ENCODE data around the gene PPP2R3C.
"Not testable (repeated sequence)": the region's sequence is repeated elsewhere in the genome, so short reads cannot be mapped to it uniquely, and the experiment has no call there.

PPP2R3C gene

GRCh38 chr14:35051796-35052195 is 70.0 kb downstream of the PPP2R3C start:
- DNase-seq (ENCODE audit: low spot score) = no peak

- no peak for DNase-seq (ENCODE audit: low spot score)
Observed at GRCh38 chr14:35050652-35051051, 71.1 kb downstream of the PPP2R3C start.

DNA sequence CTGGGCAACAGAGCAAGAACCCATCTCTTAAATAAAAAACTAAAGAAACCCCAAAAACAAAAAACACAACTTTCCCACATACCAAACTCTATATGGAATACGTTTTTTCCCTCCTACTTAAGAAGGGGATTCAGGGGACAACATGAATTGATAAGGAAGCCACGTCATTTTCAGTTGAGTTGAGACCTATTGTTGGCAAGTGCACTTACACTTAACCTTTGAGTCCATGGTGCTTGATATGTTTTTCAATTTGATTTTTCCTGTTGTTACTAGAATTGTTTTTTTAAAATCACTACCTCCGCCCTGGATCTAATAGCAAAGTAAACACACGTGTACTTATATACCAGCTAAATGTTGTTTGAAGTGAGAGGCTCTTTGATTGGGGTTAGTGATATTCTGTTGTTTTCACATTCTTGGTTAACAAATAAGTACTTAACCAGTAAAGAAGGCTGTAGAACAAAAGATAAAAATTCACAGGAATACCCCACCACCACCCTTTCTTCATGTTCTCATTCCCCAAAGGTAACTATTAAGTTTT is 73.7 kb downstream of the PPP2R3C start:
- no peak for DNase-seq (ENCODE audit: low spot score)

GRCh38 chr14:35046751-35047536 is 74.8 kb downstream of the PPP2R3C start:
- DNase-seq (ENCODE audit: low spot score) = peak; percentile 45

- DNase-seq (ENCODE audit: low spot score) = peak; percentile 94
Observed at GRCh38 chr14:35046048-35046750, 75.6 kb downstream of the PPP2R3C start, which contains the start of gene FAM177A1. Gene FAM177A1 (plus strand): TSS chr14:35046272. CDS start chr14:35046464, 192 bp downstream.

DNA sequence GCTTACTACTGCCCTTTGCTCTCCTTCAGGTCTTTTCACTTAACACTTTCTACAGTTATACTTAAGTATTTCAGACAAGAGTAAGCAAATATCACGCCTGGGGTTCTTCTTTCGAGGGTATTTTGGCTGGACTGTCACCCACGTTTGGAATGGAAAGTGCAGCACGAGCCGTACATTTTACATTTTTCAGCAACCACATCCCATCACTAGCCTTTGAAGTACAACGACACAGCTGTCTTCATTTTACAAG is 76.1 kb downstream of the PPP2R3C start:
- DNase-seq (ENCODE audit: low spot score) = no peak

DNA sequence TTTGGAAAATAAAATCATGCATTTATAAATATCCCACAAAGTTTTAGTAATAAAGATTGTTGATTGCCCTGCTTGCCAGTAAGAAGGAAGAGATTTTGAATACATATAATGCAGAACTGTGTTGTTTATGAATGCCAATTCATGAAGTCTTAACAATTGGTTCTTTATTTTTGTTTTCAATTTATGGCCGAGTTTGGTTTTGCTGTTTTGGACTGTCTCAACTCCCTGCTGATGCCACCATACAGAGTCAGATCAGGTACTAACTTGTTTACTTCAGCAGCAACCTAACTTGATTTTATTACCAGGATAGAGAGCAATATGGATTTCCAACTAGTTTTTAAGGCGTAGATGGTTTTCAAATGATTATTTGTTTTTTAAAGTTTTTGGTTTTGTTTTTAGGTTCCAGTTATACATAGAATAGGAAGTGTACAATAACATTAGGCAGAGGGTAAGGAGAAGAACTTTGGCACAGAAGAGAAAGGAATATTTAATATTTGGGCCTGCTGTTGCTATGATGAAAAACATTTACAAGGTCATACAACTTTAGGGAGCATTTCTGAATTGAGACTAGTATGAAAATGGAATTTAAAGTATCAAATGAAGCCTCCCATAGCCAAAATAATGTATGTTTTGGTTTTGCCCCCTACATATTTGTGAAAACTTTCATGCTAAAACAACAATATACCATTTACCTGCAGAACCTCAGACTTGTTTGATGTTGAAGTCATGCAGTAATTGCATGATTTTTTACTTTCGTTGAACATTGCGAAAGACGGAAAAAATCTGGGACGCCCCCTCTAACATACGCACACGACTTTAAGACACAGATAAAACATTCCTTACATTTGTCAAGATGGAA is 76.6 kb downstream of the PPP2R3C start:
- DNase-seq (ENCODE audit: low spot score) = peak; percentile 6

GRCh38 chr14:35043046-35043445 is 78.7 kb downstream of the PPP2R3C start:
- DNase-seq (ENCODE audit: low spot score) = no peak

GRCh38 chr14:35042632-35043031 is 79.2 kb downstream of the PPP2R3C start:
- DNase-seq (ENCODE audit: low spot score) = no peak

GRCh38 chr14:35038312-35038711 is 83.5 kb downstream of the PPP2R3C start:
- not testable (repeated sequence) for DNase-seq (ENCODE audit: low spot score)

Data from NAMALWA (cell line).